Measurements from ENCODE around the gene AEBP1.

GRCh38 chr7:44101303-44101965 is 2.7 kb upstream of the AEBP1 start:
- TF ChIP-seq CTCF (IDR thresholded peaks at IDR 0.05) (no peak), EP300 (IDR thresholded peaks at IDR 0.05; ENCODE audit: low read depth) (no peak), POLR2A (IDR thresholded peaks at IDR 0.05) (no peak)
